Lung microvascular endothelial cell (primary cell): Measurements from ENCODE around the gene DDTL. TPM values are rescaled to one million over a fixed set of nuclear protein-coding genes. Genes with fewer than 3 reads are reported as not detected.

Experiments
- DNase-seq, 2 donors: peaks; one replicate each; pipeline versions ENCODE4 v3.0.0 to v3.0.0-alpha.2; 2010; ENCODE audit warnings: low read depth in 2 of 2
- total RNA-seq: library from RNA; depleted of rRNA; stranded (reverse); fragments of >200 nt; gene quantifications from 2 replicates; pipeline ENCODE4 v1.2.1, GENCODE V29; 2014

DDTL gene
- total RNA-seq, 1 donor from 2014 or later = 6.5 TPM

GRCh38 chr22:24006207-24006913 is 39.7 kb downstream of the DDTL start:
- DNase-seq = no peak

- no peak for DNase-seq
Measured at GRCh38 chr22:24006914-24007214, 40.2 kb downstream of the DDTL start.

- DNase-seq = no peak
Measured at GRCh38 chr22:24007253-24008021, 40.7 kb downstream of the DDTL start.

GRCh38 chr22:24008022-24008283 is 41.3 kb downstream of the DDTL start:
- no peak for DNase-seq

GRCh38 chr22:24008381-24009226 is 41.9 kb downstream of the DDTL start:
- DNase-seq = no peak

GRCh38 chr22:24009227-24010017 is 42.7 kb downstream of the DDTL start:
- DNase-seq = no peak

- no peak for DNase-seq
Measured at GRCh38 chr22:24010018-24010391, 43.3 kb downstream of the DDTL start.

- no peak for DNase-seq
Measured at GRCh38 chr22:24011735-24012068, 45.0 kb downstream of the DDTL start.

GRCh38 chr22:24016156-24016555 is 49.5 kb downstream of the DDTL start:
- no peak for DNase-seq

- no peak for DNase-seq
Measured at GRCh38 chr22:24021304-24021703, 54.6 kb downstream of the DDTL start.

Other genes with a start within 250 kb of the DDTL start
- 1.3 and 1.8 TPM in 2 replicates for gene ZNF70, start 215.8 kb upstream of the DDTL start, total RNA-seq
- gene VPREB3, start 212.5 kb upstream of the DDTL start, total RNA-seq = not detected in 2 replicates
- under 0.01 and 0.44 TPM in 2 replicates for gene C22orf15, start 203.9 kb upstream of the DDTL start, total RNA-seq
- gene CHCHD10, start 198.9 kb upstream of the DDTL start, total RNA-seq = 5.7 and 10.3 TPM in 2 replicates
- 3.4 and 5.0 TPM in 2 replicates for gene MMP11, start 194.0 kb upstream of the DDTL start, total RNA-seq
- 20.3 and 21.8 TPM in 2 replicates for gene SMARCB1, start 179.9 kb upstream of the DDTL start, total RNA-seq
- 0.40 and 0.44 TPM in 2 replicates for gene DERL3, start 127.9 kb upstream of the DDTL start, total RNA-seq
- 4.0 and 4.4 TPM in 2 replicates for gene SLC2A11, start 109.0 kb upstream of the DDTL start, total RNA-seq
- 331 and 355 TPM in 2 replicates for gene MIF, start 72.5 kb upstream of the DDTL start, total RNA-seq
- 0.65 and 4.0 TPM in 2 replicates for gene GSTT2B, start 5.7 kb upstream of the DDTL start, total RNA-seq
- 106 and 113 TPM in 2 replicates for gene DDT, start 7.6 kb downstream of the DDTL start, total RNA-seq
- gene GSTT2, start 13.2 kb downstream of the DDTL start, total RNA-seq = 0.20 TPM in 1 of 2 replicates, not detected in the other
- gene GSTT4, start 38.6 kb downstream of the DDTL start, total RNA-seq = not detected in 2 replicates
- 16.1 and 22.6 TPM in 2 replicates for gene CABIN1, start 44.4 kb downstream of the DDTL start, total RNA-seq
- gene SUSD2, start 214.6 kb downstream of the DDTL start, total RNA-seq = 0.20 and 0.22 TPM in 2 replicates